ENCODE data around the gene CCDC92B.

- no peak for TF ChIP-seq CTCF (IDR thresholded peaks at IDR 0.05)
- TF ChIP-seq EP300 (IDR thresholded peaks at IDR 0.05; ENCODE audit: low read depth) = no peak
- no peak for TF ChIP-seq POLR2A (IDR thresholded peaks at IDR 0.05)
Measured at GRCh38 chr17:2701161-2701995, 48.1 kb downstream of the CCDC92B start.

All from transverse colon (tissue), 3 donors.